IMR-90 (cell line): Measurements from ENCODE around the gene PRR5L. TPM values are rescaled to one million over a fixed set of nuclear protein-coding genes. Genes with fewer than 3 reads are reported as not detected.

ENCODE experiments used
- ATAC-seq: fragments of 200-7000 bp; cut with Tn5 transposase; 2 replicates; pipeline ENCODE4 v1.9.1; 2020; ENCODE audit warnings: low read depth, mild to moderate bottlenecking, moderate library complexity
- BruUV-seq: library from RNA; stranded (reverse); fragments of 400-500 nt; replicated peaks from 2 replicates; lab custom pipeline; 2021; lab: Mats Ljungman, UMichigan
- CTCF ChIA-PET: fragments of 300-600 bp; formaldehyde crosslinking; extraction: SDS; loops from one replicate; lab custom pipeline; 2021; ENCODE audit warnings: antibody characterized with exemption; lab: Yijun Ruan, JAX
- POLR2A ChIA-PET: fragments of 300-600 bp; sonication (Branson Sonifier 250); formaldehyde crosslinking; loops from one replicate; lab custom pipeline; 2022; ENCODE audit warnings: antibody characterized with exemption; ENCODE audit not compliant: unreplicated experiment; lab: Charles Lee
- DNase-seq: peaks from one replicate; pipeline ENCODE4 v3.0.0; 2013
- H2AFZ ChIP-seq: replicated peaks from 2 replicates; pipeline ENCODE3; 2013; ENCODE audit warnings: low read length, mild to moderate bottlenecking; ENCODE audit not compliant: poor library complexity
- H2AK5ac ChIP-seq: 2 replicates; pipeline ENCODE4 v1.6.1; 2013; ENCODE audit warnings: low read depth, low read length, inconsistent platforms
- H2AK9ac ChIP-seq: replicated peaks from 2 replicates; pipeline ENCODE3; 2013; ENCODE audit warnings: mild to moderate bottlenecking, low read depth, low read length, moderate library complexity; ENCODE audit not compliant: poor library complexity
- H2BK120ac ChIP-seq: 2 replicates; pipeline ENCODE4 v1.6.1; 2013; ENCODE audit warnings: low read depth, low read length, inconsistent platforms
- H2BK15ac ChIP-seq: 3 replicates; pipeline ENCODE4 v1.6.1; 2013; ENCODE audit warnings: low read depth, low read length, inconsistent platforms
- H2BK20ac ChIP-seq: 2 replicates; pipeline ENCODE4 v1.6.1; 2013; ENCODE audit warnings: low read depth, mild to moderate bottlenecking, inconsistent platforms, low read length, moderate library complexity
- H2BK5ac ChIP-seq: 2 replicates; pipeline ENCODE4 v1.6.1; 2013; ENCODE audit warnings: mild to moderate bottlenecking, low read depth, low read length, inconsistent platforms; ENCODE audit not compliant: poor library complexity, severe bottlenecking
- H3K14ac ChIP-seq: replicated peaks from 2 replicates; pipeline ENCODE4 v1.6.1; 2013; ENCODE audit warnings: low read depth, low read length, inconsistent platforms
- H3K18ac ChIP-seq: 2 replicates; pipeline ENCODE4 v1.6.1; 2013; ENCODE audit warnings: low read depth, low read length, control low read depth
- H3K23ac ChIP-seq: 2 replicates; pipeline ENCODE4 v1.6.1; 2013; ENCODE audit warnings: low read depth, low read length, inconsistent platforms
- H3K27ac ChIP-seq: 2 replicates; pipeline ENCODE4 v1.5.1; 2013; ENCODE audit warnings: mild to moderate bottlenecking, control low read depth, low read length; ENCODE audit not compliant: insufficient read depth
- H3K27me3 ChIP-seq: 2 replicates; pipeline ENCODE4 v1.6.1; 2013; ENCODE audit warnings: low read length; ENCODE audit not compliant: control insufficient read depth, insufficient read depth
- H3K36me3 ChIP-seq: 2 replicates; pipeline ENCODE4 v1.6.1; 2013; ENCODE audit warnings: low read length, mixed read lengths; ENCODE audit not compliant: control insufficient read depth, insufficient read depth
- H3K4ac ChIP-seq: 2 replicates; pipeline ENCODE4 v1.6.1; 2013; ENCODE audit warnings: low read depth, low read length, inconsistent platforms
- H3K4me1 ChIP-seq: 2 replicates; pipeline ENCODE4 v1.6.1; 2013; ENCODE audit warnings: low read length, mixed read lengths; ENCODE audit not compliant: control insufficient read depth, insufficient read depth
- H3K4me2 ChIP-seq: 2 replicates; pipeline ENCODE4 v1.6.1; 2013; ENCODE audit warnings: low read depth, mild to moderate bottlenecking, control low read depth, low read length, moderate library complexity
- H3K4me3 ChIP-seq: 2 replicates; pipeline ENCODE4 v1.5.1; 2013; ENCODE audit warnings: low read depth, mild to moderate bottlenecking, control low read depth, low read length, moderate library complexity; ENCODE audit not compliant: insufficient read depth
- H3K56ac ChIP-seq: 2 replicates; pipeline ENCODE4 v1.6.1; 2013; ENCODE audit warnings: low read length, inconsistent platforms; ENCODE audit not compliant: insufficient read depth; ENCODE audit errors: extremely low read depth
- H3K79me1 ChIP-seq, 2 experiments: 2 replicates each; pipeline ENCODE4 v1.6.1; 2013; ENCODE audit warnings: low read length in 2 of 2, inconsistent platforms in 1 of 2, low read depth in 1 of 2
- H3K9ac ChIP-seq: 2 replicates; pipeline ENCODE4 v1.6.1; 2013; ENCODE audit warnings: low read depth, low read length, control low read depth
- H3K9me1 ChIP-seq: 2 replicates; pipeline ENCODE4 v1.6.1; 2013; ENCODE audit warnings: low read length, inconsistent platforms; ENCODE audit not compliant: insufficient read depth
- H3K9me3 ChIP-seq: 2 replicates; pipeline ENCODE4 v1.6.1; 2013; ENCODE audit warnings: low read length; ENCODE audit not compliant: control insufficient read depth, insufficient read depth
- H4K20me1 ChIP-seq: 2 replicates; pipeline ENCODE4 v1.6.1; 2013; ENCODE audit warnings: low read length, inconsistent platforms; ENCODE audit not compliant: insufficient read depth
- H4K5ac ChIP-seq: 2 replicates; pipeline ENCODE4 v1.6.1; 2013; ENCODE audit warnings: mild to moderate bottlenecking, low read depth, low read length, control low read depth
- H4K8ac ChIP-seq, 2 experiments: 2 replicates each; pipeline ENCODE4 v1.6.1; 2013; ENCODE audit warnings: low read depth in 2 of 2, low read length in 2 of 2, control low read depth in 1 of 2, inconsistent platforms in 1 of 2
- H4K91ac ChIP-seq: 2 replicates; pipeline ENCODE4 v1.6.1; 2013; ENCODE audit warnings: low read depth, low read length, inconsistent platforms; ENCODE audit not compliant: insufficient read depth
- BHLHE40 ChIP-seq: fragments of 150-350 bp; IDR thresholded peaks from 2 replicates; pipeline ENCODE4 v1.6.1; 2016; ENCODE audit warnings: mild to moderate bottlenecking, low read depth, low read length
- CEBPB ChIP-seq: IDR thresholded peaks from 2 replicates; pipeline ENCODE4 v1.6.1; 2012; ENCODE audit warnings: low read depth, low read length, improper control_type of control experiment
- CHD1 ChIP-seq: IDR thresholded peaks from 2 replicates; pipeline ENCODE4 v1.6.1; 2012; ENCODE audit warnings: low read depth, low read length, improper control_type of control experiment
- CTCF ChIP-seq: conservative IDR thresholded peaks from 2 replicates; pipeline ENCODE4 v1.5.1; 2012; ENCODE audit warnings: mild to moderate bottlenecking, low read depth, low read length, improper control_type of control experiment
- ELK1 ChIP-seq: fragments of 150-350 bp; IDR thresholded peaks from 2 replicates; pipeline ENCODE4 v1.6.1; 2016; ENCODE audit warnings: low read depth, mild to moderate bottlenecking, low read length, moderate library complexity, borderline replicate concordance
- FOS ChIP-seq: fragments of 150-350 bp; IDR thresholded peaks from 2 replicates; pipeline ENCODE4 v1.6.1; 2016; ENCODE audit warnings: low read depth, low read length
- MAFK ChIP-seq: IDR thresholded peaks from 2 replicates; pipeline ENCODE4 v1.6.1; 2012; ENCODE audit warnings: low read depth, low read length, improper control_type of control experiment
- MAZ ChIP-seq: IDR thresholded peaks from 2 replicates; pipeline ENCODE4 v1.6.1; 2012; ENCODE audit warnings: low read depth, mild to moderate bottlenecking, low read length, improper control_type of control experiment, moderate library complexity, borderline replicate concordance
- MXI1 ChIP-seq: IDR thresholded peaks from 2 replicates; pipeline ENCODE4 v1.6.1; 2012; ENCODE audit warnings: low read depth, mild to moderate bottlenecking, low read length, moderate library complexity, borderline replicate concordance
- NFE2L2 ChIP-seq: fragments of 150-350 bp; IDR thresholded peaks from 2 replicates; pipeline ENCODE4 v1.6.1; 2016; ENCODE audit warnings: low read depth, mild to moderate bottlenecking, low read length
- POLR2A ChIP-seq: IDR thresholded peaks from 2 replicates; pipeline ENCODE4 v1.6.1; 2012; ENCODE audit warnings: mild to moderate bottlenecking, low read depth, low read length
- RAD21 ChIP-seq: IDR thresholded peaks from 2 replicates; pipeline ENCODE4 v1.6.1; 2012; ENCODE audit warnings: low read length, improper control_type of control experiment
- RCOR1 ChIP-seq: IDR thresholded peaks from 2 replicates; pipeline ENCODE4 v1.6.1; 2012; ENCODE audit warnings: mild to moderate bottlenecking, low read length, improper control_type of control experiment; ENCODE audit not compliant: insufficient replicate concordance
- RFX5 ChIP-seq: IDR thresholded peaks from 2 replicates; pipeline ENCODE4 v1.8.0; 2012; ENCODE audit warnings: low read depth, mild to moderate bottlenecking, low read length, moderate library complexity
- SMC3 ChIP-seq: fragments of 150-350 bp; IDR thresholded peaks from 2 replicates; pipeline ENCODE4 v1.6.1; 2016; ENCODE audit warnings: low read depth, mild to moderate bottlenecking, antibody characterized with exemption, low read length, moderate library complexity
- USF2 ChIP-seq: fragments of 150-350 bp; IDR thresholded peaks from 2 replicates; pipeline ENCODE4 v1.6.1; 2017; ENCODE audit warnings: mild to moderate bottlenecking, antibody characterized with exemption, low read length, low read depth
- WGBS, 2 experiments: methylation state at CpG; one replicate each; pipeline versions ENCODE4 v1.1.5 to v1.1.7; 2013; ENCODE audit warnings: missing lambda C conversion rate in 2 of 2; ENCODE audit not compliant: insufficient read length in 1 of 2; ENCODE audit errors: extremely low coverage in 2 of 2; 5-methylcytosine and 5-hydroxymethylcytosine counted together
- dilution Hi-C: fragments of 300-500 bp; cut with HindIII; formaldehyde crosslinking; loops from one replicate; pipeline ENCODE4 v1.14.3; 2018; ENCODE audit warnings: low sequenced_read_pairs; ENCODE audit not compliant: unreplicated experiment
- in situ Hi-C: fragments of 300-500 bp; cut with MboI; formaldehyde crosslinking; loops from 3 replicates; pipeline ENCODE4 v1.14.3; 2019; ENCODE audit warnings: low sequenced_read_pairs, inconsistent platforms, mixed read lengths
- intact Hi-C: fragments of 100-400 bp; cut with micrococcal nuclease; formaldehyde crosslinking; loops from 2 replicates; pipeline ENCODE4 v1.10.0; 2022
- polyA plus RNA-seq, 3 experiments: library from polyadenylated mRNA; depleted of rRNA; stranded (reverse); fragments of >200 nt; gene quantifications; 2 replicates each; pipeline ENCODE4 v1.2.3, GENCODE V29; 2012; ENCODE audit warnings: low replicate concordance in 1 of 3
- total RNA-seq: library from RNA; depleted of rRNA; stranded (reverse); fragments of >200 nt; gene quantifications from 2 replicates; pipeline ENCODE4 v1.2.3, GENCODE V29; 2012

Gene PRR5L
- total and polyA plus RNA-seq, 2 of the 4 experiments (the other 2 are of a cell fraction): 2.9 to 3.6 TPM

GRCh38 chr11:36306888-36307287 lies 10.8 kb downstream of the PRR5L start:
- no peak overlapping the region for H2BK20ac ChIP-seq
- no peak for ATAC-seq
- H3K9me1 ChIP-seq: no peaks in the 10 kb centered on the region
- no peak overlapping the region for H2AFZ ChIP-seq
- H4K91ac ChIP-seq: no peak overlapping the region
- H2BK5ac ChIP-seq: no peak overlapping the region
- no peak overlapping the region for H3K27ac ChIP-seq
- no peak overlapping the region for H2BK15ac ChIP-seq
- H2AK9ac ChIP-seq: no peak overlapping the region
- intact Hi-C loops: no loop called here
- no peaks in the 10 kb centered on the region for H3K36me3 ChIP-seq
- TF ChIP-seq MAFK: no peak
- no peak for TF ChIP-seq RCOR1
- no peak for TF ChIP-seq RFX5
- no peak for TF ChIP-seq USF2
- no peak for TF ChIP-seq BHLHE40
- TF ChIP-seq NFE2L2: no peak
- TF ChIP-seq SMC3: no peak
- TF ChIP-seq CEBPB: no peak
- TF ChIP-seq FOS: no peak
- TF ChIP-seq ELK1: no peak
- no peak for TF ChIP-seq CHD1
- no peak for TF ChIP-seq RAD21
- no peak for TF ChIP-seq MAZ
- no peak for TF ChIP-seq CTCF
- TF ChIP-seq MXI1: no peak
- no peak for TF ChIP-seq POLR2A
- CTCF ChIA-PET: no interaction called here
- no peak overlapping the region for H3K23ac ChIP-seq
- no peaks in the 10 kb centered on the region for H3K79me1 ChIP-seq
- no peak overlapping the region for H2BK120ac ChIP-seq
- in situ Hi-C loops: no loop called here
- H4K8ac ChIP-seq: no peak overlapping the region
- H3K27me3 ChIP-seq: peaks cover 18% of the 10 kb centered on the region
- no peak overlapping the region for H3K4me3 ChIP-seq
- no TSS peak for BruUV-seq
- dilution Hi-C loops: no loop called here
- POLR2A ChIA-PET: no interaction called here
- no peaks in the 10 kb centered on the region for H3K9me3 ChIP-seq
- no peak overlapping the region for H3K56ac ChIP-seq
- H2AK5ac ChIP-seq: no peak overlapping the region
- no peak for DNase-seq
- no peak overlapping the region for H4K5ac ChIP-seq
- WGBS, 2 experiments: no CpG with 5 or more reads among the region's 3 CpGs
- H3K4me1 ChIP-seq: no peaks in the 10 kb centered on the region; the same call in 1 of the 2 replicates
- H3K4me2 ChIP-seq: no peak overlapping the region
- no peak overlapping the region for H3K18ac ChIP-seq
- no peak overlapping the region for H3K4ac ChIP-seq
- H3K9ac ChIP-seq: no peak overlapping the region
- H3K14ac ChIP-seq: no peak overlapping the region
- H4K20me1 ChIP-seq: no peaks in the 10 kb centered on the region
